Body of pancreas (tissue), 4 donors: Measurements from ENCODE around the gene ASPM.

Experiments
- POLR2A ChIP-seq, 3 donors: fragments of 450-650 bp; IDR thresholded peaks; one replicate each; pipeline ENCODE4 v1.6.1; 2016; ENCODE audit warnings: antibody characterized with exemption in 3 of 3, mild to moderate bottlenecking in 2 of 3
- TF ChIP-seq, protein P1 (sequence below), 7 experiments: fragments of 450-650 bp in 4 of 7; fragments of 200-600 bp in 3 of 7; sonication (generic) in 3 of 7; IDR thresholded peaks; one replicate each; pipeline ENCODE4 v1.5.1; 2016 to 2019; ENCODE audit warnings: antibody characterized with exemption in 7 of 7

DNA sequence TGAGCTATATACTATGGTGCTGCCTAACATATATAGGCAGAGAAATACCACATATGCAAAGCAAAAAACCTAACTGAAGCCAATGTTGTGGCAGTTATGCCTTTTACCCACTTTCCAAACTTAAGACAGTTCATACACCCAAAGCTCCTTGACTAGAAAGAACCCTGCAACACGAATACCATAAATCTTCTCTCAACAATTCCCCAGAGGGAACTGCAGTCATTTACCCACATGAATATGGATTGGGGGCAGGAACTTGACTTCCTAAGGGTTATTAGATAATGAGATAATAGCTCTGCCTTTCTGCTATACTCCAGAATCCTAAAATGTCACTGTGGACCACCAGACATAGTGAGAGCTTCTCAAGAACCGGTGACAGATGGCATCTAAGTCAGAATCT lies 2.9 kb upstream of the ASPM start:
- no peak for TF ChIP-seq POLR2A (IDR thresholded peaks at IDR 0.05)
- TF ChIP-seq, protein P1, sequence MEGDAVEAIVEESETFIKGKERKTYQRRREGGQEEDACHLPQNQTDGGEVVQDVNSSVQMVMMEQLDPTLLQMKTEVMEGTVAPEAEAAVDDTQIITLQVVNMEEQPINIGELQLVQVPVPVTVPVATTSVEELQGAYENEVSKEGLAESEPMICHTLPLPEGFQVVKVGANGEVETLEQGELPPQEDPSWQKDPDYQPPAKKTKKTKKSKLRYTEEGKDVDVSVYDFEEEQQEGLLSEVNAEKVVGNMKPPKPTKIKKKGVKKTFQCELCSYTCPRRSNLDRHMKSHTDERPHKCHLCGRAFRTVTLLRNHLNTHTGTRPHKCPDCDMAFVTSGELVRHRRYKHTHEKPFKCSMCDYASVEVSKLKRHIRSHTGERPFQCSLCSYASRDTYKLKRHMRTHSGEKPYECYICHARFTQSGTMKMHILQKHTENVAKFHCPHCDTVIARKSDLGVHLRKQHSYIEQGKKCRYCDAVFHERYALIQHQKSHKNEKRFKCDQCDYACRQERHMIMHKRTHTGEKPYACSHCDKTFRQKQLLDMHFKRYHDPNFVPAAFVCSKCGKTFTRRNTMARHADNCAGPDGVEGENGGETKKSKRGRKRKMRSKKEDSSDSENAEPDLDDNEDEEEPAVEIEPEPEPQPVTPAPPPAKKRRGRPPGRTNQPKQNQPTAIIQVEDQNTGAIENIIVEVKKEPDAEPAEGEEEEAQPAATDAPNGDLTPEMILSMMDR (IDR thresholded peaks at IDR 0.05): no peak
